Neural cell (in vitro differentiated cells): ENCODE results near the gene TYRO3.

Source experiments
- EP300 ChIP-seq: fragments of 450-650 bp; conservative IDR thresholded peaks from 2 replicates; pipeline ENCODE4 v1.6.1; 2014; ENCODE audit warnings: antibody characterized with exemption, mild to moderate bottlenecking, moderate library complexity; ENCODE audit not compliant: poor library complexity, severe bottlenecking
- EZH2 ChIP-seq: fragments of 200-600, 300-800 bp; shearing (Covaris generic), sonication (generic); IDR thresholded peaks from 2 replicates; pipeline ENCODE4 v1.6.1; 2014; ENCODE audit warnings: antibody characterized with exemption, low read length, borderline replicate concordance, mild to moderate bottlenecking; ENCODE audit not compliant: insufficient read depth, poor library complexity, severe bottlenecking
- MXI1 ChIP-seq: fragments of 450-650 bp; conservative IDR thresholded peaks from 2 replicates; pipeline ENCODE4 v1.6.1; 2014; ENCODE audit warnings: antibody characterized with exemption, mild to moderate bottlenecking; ENCODE audit not compliant: poor library complexity, severe bottlenecking
- POLR2AphosphoS5 ChIP-seq: IDR thresholded peaks from 2 replicates; pipeline ENCODE4 v1.6.1; 2012
- RAD21 ChIP-seq: fragments of 450-650 bp; conservative IDR thresholded peaks from 2 replicates; pipeline ENCODE4 v1.6.1; 2014; ENCODE audit warnings: antibody characterized with exemption, mild to moderate bottlenecking, moderate library complexity
- SMC3 ChIP-seq: fragments of 450-650 bp; conservative IDR thresholded peaks from 2 replicates; pipeline ENCODE4 v1.6.1; 2014; ENCODE audit warnings: antibody characterized with exemption, mild to moderate bottlenecking, moderate library complexity; ENCODE audit not compliant: poor library complexity
- TAF1 ChIP-seq: IDR thresholded peaks from 2 replicates; pipeline ENCODE4 v1.6.1; 2012; ENCODE audit warnings: low read depth
- TF ChIP-seq, protein P1 (sequence below): fragments of 450-650 bp; IDR thresholded peaks from 2 replicates; pipeline ENCODE4 v1.5.1; 2014; ENCODE audit warnings: antibody characterized with exemption, mild to moderate bottlenecking, moderate library complexity; ENCODE audit not compliant: poor library complexity, severe bottlenecking

DNA sequence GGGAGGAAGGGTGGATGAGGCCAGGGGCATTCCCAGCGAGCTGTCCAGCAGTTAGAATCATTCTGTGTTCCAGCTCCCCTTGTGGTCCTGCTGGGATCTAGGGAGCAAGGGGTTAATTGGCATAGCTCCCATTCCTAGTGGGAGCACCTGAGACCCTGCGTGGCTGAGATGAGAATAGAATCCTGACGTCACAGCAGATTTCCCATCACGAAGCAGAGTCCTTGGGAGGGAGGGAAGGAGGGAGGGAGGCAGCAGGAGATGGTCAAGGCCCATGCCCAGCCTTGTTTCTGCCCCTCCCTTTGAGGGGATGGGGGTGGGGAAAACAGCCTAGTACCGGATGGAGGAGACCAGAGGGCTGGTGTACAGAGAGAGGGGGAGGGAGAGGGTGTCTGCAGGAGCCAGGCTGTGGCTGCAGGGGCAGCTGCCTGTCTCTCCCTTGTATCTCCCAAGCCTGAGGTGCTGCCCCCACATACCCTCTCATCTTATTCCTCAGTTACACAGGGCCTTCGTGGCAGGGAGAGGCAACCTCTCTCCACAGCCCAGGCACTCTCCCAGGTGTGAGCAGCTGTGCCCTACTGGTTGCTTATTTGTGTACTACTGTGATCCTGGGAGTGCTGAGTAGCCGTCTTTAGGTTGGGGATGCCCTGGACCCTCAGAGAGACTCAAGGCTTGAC, 5.4 kb downstream of the TYRO3 start:
- TF ChIP-seq, protein P1, sequence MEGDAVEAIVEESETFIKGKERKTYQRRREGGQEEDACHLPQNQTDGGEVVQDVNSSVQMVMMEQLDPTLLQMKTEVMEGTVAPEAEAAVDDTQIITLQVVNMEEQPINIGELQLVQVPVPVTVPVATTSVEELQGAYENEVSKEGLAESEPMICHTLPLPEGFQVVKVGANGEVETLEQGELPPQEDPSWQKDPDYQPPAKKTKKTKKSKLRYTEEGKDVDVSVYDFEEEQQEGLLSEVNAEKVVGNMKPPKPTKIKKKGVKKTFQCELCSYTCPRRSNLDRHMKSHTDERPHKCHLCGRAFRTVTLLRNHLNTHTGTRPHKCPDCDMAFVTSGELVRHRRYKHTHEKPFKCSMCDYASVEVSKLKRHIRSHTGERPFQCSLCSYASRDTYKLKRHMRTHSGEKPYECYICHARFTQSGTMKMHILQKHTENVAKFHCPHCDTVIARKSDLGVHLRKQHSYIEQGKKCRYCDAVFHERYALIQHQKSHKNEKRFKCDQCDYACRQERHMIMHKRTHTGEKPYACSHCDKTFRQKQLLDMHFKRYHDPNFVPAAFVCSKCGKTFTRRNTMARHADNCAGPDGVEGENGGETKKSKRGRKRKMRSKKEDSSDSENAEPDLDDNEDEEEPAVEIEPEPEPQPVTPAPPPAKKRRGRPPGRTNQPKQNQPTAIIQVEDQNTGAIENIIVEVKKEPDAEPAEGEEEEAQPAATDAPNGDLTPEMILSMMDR, result no peak
- TF ChIP-seq EZH2 (no peak), EP300 (no peak), POLR2AphosphoS5 (no peak), TAF1 (no peak), SMC3 (no peak), RAD21 (no peak), MXI1 (no peak)
